Progenitor cell of endocrine pancreas (in vitro differentiated cells): ENCODE measurements around the gene SURF2. TPM values are rescaled to one million over a fixed set of nuclear protein-coding genes. Genes with fewer than 3 reads are reported as not detected.

Experiments
- DNase-seq: peaks from one replicate; pipeline ENCODE4 v3.0.0; 2021; ENCODE audit warnings: low spot score; ENCODE audit not compliant: unreplicated experiment
- H3K27ac Mint-ChIP-seq: 2 replicates; pipeline ENCODE4 v1.8.0; 2021; ENCODE audit warnings: mild to moderate bottlenecking, moderate library complexity, mixed read lengths
- H3K27me3 Mint-ChIP-seq: 2 replicates; pipeline ENCODE4 v1.8.0; 2021; ENCODE audit warnings: mixed read lengths
- H3K36me3 Mint-ChIP-seq: 2 replicates; pipeline ENCODE4 v1.8.0; 2022; ENCODE audit warnings: mixed read lengths; ENCODE audit not compliant: insufficient read depth
- H3K4me1 Mint-ChIP-seq: 2 replicates; pipeline ENCODE4 v1.8.0; 2021; ENCODE audit warnings: low read depth, mixed read lengths
- H3K4me3 Mint-ChIP-seq: 2 replicates; pipeline ENCODE4 v1.8.0; 2021; ENCODE audit warnings: low read depth, mild to moderate bottlenecking, moderate library complexity, mixed read lengths
- H3K9me3 Mint-ChIP-seq: 2 replicates; pipeline ENCODE4 v1.8.0; 2021; ENCODE audit warnings: low read depth, mixed read lengths
- CTCF ChIP-seq: fragments of 200-600 bp; sonication (generic); IDR thresholded peaks from one replicate; pipeline ENCODE4 v1.5.0; 2021; ENCODE audit warnings: antibody characterized with exemption, mild to moderate bottlenecking; ENCODE audit not compliant: unreplicated experiment
- total RNA-seq: library from RNA; stranded (reverse); gene quantifications from 2 replicates; pipeline ENCODE4 v1.2.1, GENCODE V29; 2021

SURF2 gene
- total RNA-seq, 1 donor from 2014 or later = 19.8 TPM

GRCh38 chr9:133340256-133340655 is 16.1 kb upstream of the SURF2 start:
- H3K9me3 Mint-ChIP-seq = no peaks in the 10 kb centered on the region
- peaks cover 13% of the 10 kb centered on the region for H3K36me3 Mint-ChIP-seq
- H3K27ac Mint-ChIP-seq = no peak overlapping the region
- H3K4me1 Mint-ChIP-seq = peaks cover 4% of the 10 kb centered on the region
- no peak for TF ChIP-seq CTCF
- no peaks in the 10 kb centered on the region for H3K27me3 Mint-ChIP-seq
- no peak overlapping the region for H3K4me3 Mint-ChIP-seq
- DNase-seq = no peak

- Mint-ChIP-seq H3K27me3 (no peaks in the 10 kb centered on the region), H3K9me3 (no peaks in the 10 kb centered on the region), H3K4me1 (peaks cover 1% of the 10 kb centered on the region), H3K36me3 (peaks cover 13% of the 10 kb centered on the region), H3K4me3 (no peak overlapping the region), H3K27ac (no peak overlapping the region)
- no peak for DNase-seq
- no peak for TF ChIP-seq CTCF
Measured at GRCh38 chr9:133340916-133341315, 15.4 kb upstream of the SURF2 start.

GRCh38 chr9:133341369-133342068 is 14.8 kb upstream of the SURF2 start:
- DNase-seq = no peak
- peaks cover 13% of the 10 kb centered on the region for H3K36me3 Mint-ChIP-seq
- H3K27me3 Mint-ChIP-seq = no peaks in the 10 kb centered on the region
- H3K27ac Mint-ChIP-seq = no peak overlapping the region
- no peak overlapping the region for H3K4me3 Mint-ChIP-seq
- TF ChIP-seq CTCF = no peak
- H3K9me3 Mint-ChIP-seq = no peaks in the 10 kb centered on the region
- H3K4me1 Mint-ChIP-seq = peaks cover 3% of the 10 kb centered on the region

GRCh38 chr9:133342069-133342406 is 14.3 kb upstream of the SURF2 start:
- H3K27ac Mint-ChIP-seq = no peak overlapping the region
- TF ChIP-seq CTCF = no peak
- H3K9me3 Mint-ChIP-seq = no peaks in the 10 kb centered on the region
- H3K36me3 Mint-ChIP-seq = peaks cover 13% of the 10 kb centered on the region
- H3K4me3 Mint-ChIP-seq = no peak overlapping the region
- no peaks in the 10 kb centered on the region for H3K27me3 Mint-ChIP-seq
- DNase-seq = no peak
- H3K4me1 Mint-ChIP-seq = peaks cover 8% of the 10 kb centered on the region

- no peak for TF ChIP-seq CTCF
- no peak overlapping the region for H3K27ac Mint-ChIP-seq
- DNase-seq = no peak
- no peak overlapping the region for H3K4me3 Mint-ChIP-seq
- H3K9me3 Mint-ChIP-seq = no peaks in the 10 kb centered on the region
- H3K27me3 Mint-ChIP-seq = no peaks in the 10 kb centered on the region
- peaks cover 13% of the 10 kb centered on the region for H3K36me3 Mint-ChIP-seq
- peaks cover 9% of the 10 kb centered on the region for H3K4me1 Mint-ChIP-seq
Measured at GRCh38 chr9:133342570-133342969, 13.8 kb upstream of the SURF2 start.
